Measurements from ENCODE around the gene PALLD.

- no peak for TF ChIP-seq POLR2A (IDR thresholded peaks at IDR 0.05)
- TF ChIP-seq, protein P1, sequence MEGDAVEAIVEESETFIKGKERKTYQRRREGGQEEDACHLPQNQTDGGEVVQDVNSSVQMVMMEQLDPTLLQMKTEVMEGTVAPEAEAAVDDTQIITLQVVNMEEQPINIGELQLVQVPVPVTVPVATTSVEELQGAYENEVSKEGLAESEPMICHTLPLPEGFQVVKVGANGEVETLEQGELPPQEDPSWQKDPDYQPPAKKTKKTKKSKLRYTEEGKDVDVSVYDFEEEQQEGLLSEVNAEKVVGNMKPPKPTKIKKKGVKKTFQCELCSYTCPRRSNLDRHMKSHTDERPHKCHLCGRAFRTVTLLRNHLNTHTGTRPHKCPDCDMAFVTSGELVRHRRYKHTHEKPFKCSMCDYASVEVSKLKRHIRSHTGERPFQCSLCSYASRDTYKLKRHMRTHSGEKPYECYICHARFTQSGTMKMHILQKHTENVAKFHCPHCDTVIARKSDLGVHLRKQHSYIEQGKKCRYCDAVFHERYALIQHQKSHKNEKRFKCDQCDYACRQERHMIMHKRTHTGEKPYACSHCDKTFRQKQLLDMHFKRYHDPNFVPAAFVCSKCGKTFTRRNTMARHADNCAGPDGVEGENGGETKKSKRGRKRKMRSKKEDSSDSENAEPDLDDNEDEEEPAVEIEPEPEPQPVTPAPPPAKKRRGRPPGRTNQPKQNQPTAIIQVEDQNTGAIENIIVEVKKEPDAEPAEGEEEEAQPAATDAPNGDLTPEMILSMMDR (IDR thresholded peaks at IDR 0.05), result no peak
- TF ChIP-seq POLR2AphosphoS5 (IDR thresholded peaks at IDR 0.05), result no peak
Observed at GRCh38 chr4:168800926-168801325, 304.1 kb downstream of the PALLD start.

All from sigmoid colon (tissue), 4 donors.